T-helper 2 cell treated with Interferon-gamma antibody and Interleukin-4, amounts not matched to agents 5 μg/mL and 100 μg/mL, for 36 hours (primary cell): Measurements from ENCODE around the gene FRG1.
"Not testable (repeated sequence)": the region's sequence is repeated elsewhere in the genome, so short reads cannot be mapped to it uniquely, and the experiment has no call there.

Source experiments
- DNase-seq: peaks from one replicate; pipeline ENCODE4 v3.0.0; 2021; ENCODE audit warnings: low spot score
- H3K27ac Mint-ChIP-seq: one replicate; pipeline ENCODE4 v1.8.0; 2021; ENCODE audit warnings: mild to moderate bottlenecking, mixed read lengths
- H3K27me3 Mint-ChIP-seq: one replicate; pipeline ENCODE4 v1.8.0; 2021; ENCODE audit warnings: low read depth, mixed read lengths
- H3K36me3 Mint-ChIP-seq: one replicate; pipeline ENCODE4 v1.8.0; 2021; ENCODE audit warnings: low read depth, mixed read lengths
- H3K4me1 Mint-ChIP-seq: one replicate; pipeline ENCODE4 v1.8.0; 2021; ENCODE audit warnings: low read depth, mixed read lengths
- H3K4me3 Mint-ChIP-seq: one replicate; pipeline ENCODE4 v1.8.0; 2022; ENCODE audit warnings: mild to moderate bottlenecking, moderate library complexity, mixed read lengths
- H3K9me3 Mint-ChIP-seq: one replicate; pipeline ENCODE4 v1.8.0; 2021; ENCODE audit warnings: mixed read lengths

FRG1 gene

DNA sequence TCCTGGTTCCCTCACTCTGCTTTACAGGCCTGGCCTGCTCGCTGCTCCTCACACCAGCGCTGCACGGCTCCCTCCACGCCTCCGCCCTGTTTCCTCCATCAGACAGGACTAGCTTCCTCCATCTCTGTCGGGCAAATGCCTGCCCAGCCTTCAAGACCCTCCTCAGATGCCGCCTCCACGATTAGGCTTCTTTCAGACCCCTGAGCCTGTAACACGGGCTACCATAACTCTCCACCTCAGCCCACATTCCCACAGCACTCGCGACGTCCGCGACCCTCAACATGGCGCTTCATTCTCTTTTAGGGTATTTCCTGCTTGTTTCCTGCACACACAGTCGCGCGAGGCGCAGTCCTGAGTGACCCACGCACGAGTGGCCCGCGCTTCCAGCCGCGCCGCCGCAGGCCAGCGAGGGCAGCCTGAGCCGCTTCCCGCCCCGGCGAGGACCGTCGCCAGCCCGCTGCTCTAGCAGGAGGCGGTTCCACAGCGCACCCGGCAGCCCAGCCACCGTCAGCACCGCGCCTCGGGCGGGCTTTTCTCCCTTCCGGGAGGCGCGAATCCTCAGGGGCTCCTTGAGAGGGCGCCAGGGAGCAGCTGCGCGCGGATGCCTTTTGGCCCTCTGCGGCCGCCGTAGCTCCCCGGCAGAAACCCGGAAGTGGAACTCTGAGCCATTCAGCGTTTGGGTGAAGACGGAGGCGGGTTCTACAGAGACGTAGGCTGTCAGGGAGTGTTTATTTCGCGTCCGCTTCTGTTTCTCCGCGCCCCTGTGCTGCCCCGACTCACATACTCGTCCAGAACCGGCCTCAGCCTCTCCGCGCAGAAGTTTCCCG is at the start of gene FRG1:
FRG1 (plus strand) TSS at position 695 of the 827 bp plus-strand sequence. CDS start 138 bp downstream, outside the sequence.
- peak; percentile 97 for DNase-seq
- Mint-ChIP-seq H3K27ac (peak within 1 kb of the TSS; percentile 95), H3K4me3 (peak within 1 kb of the TSS; percentile 92), H3K36me3 (peaks cover 34% of the 10 kb centered on the region), H3K4me1 (peaks cover 42% of the 10 kb centered on the region), H3K27me3 (no peaks in the 10 kb centered on the region), H3K9me3 (peaks cover 26% of the 10 kb centered on the region)

DNA sequence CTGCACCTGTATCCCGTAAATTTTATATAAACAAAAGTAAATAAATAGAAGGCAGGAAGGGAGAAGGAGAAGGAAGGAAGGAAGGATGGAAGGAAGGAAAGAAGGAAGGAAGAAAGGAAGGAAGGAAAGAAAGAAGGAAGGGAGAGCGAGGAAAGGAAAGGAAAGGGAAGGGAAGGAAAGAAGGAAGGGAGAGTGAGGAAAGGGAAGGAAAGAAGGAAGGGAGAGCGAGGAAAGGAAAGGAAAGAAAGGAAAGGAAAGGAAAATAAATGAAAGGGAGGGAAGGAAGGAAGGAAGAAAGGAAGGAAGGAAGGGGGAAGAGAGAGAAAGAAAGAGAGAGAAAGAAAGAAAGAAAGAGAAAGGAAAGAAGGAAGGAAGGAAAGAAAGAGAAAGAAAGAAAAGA is 43.0 kb upstream of the FRG1 start:
- Mint-ChIP-seq H3K4me3 (no peak overlapping the region), H3K36me3 (no peaks in the 10 kb centered on the region), H3K27me3 (no peaks in the 10 kb centered on the region), H3K27ac (no peak overlapping the region), H3K9me3 (peaks cover 3% of the 10 kb centered on the region), H3K4me1 (peaks cover 6% of the 10 kb centered on the region)
- DNase-seq, result no peak

DNA sequence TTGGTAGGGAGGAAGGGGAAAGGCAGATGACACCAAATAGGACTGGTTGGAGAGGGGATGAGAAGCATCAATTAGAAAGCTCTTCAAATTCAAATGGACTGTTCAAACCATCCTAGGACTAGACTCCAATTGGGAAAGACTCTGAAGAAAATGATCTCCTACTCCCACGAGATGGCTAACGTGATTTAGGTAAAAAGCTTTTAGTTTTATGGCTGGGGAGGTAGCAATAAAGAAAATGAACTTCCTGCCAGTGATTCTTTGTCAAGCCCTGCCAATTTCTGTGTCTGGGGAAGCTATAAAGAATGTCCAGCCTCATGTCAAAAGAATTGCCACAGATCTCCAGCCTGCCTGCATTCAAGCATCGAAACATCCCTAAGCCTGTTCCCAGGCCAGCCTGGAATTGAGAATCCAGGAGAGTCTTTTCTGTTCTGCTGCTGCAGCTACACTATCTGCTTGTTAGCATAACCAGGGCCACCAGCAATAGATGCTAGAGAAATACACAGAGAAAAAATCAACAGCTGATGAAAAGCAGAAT is 41.1 kb upstream of the FRG1 start:
- not testable (repeated sequence) for H3K9me3 Mint-ChIP-seq, DNase-seq, H3K27ac Mint-ChIP-seq, H3K36me3 Mint-ChIP-seq, H3K4me1 Mint-ChIP-seq, H3K4me3 Mint-ChIP-seq, H3K27me3 Mint-ChIP-seq

DNA sequence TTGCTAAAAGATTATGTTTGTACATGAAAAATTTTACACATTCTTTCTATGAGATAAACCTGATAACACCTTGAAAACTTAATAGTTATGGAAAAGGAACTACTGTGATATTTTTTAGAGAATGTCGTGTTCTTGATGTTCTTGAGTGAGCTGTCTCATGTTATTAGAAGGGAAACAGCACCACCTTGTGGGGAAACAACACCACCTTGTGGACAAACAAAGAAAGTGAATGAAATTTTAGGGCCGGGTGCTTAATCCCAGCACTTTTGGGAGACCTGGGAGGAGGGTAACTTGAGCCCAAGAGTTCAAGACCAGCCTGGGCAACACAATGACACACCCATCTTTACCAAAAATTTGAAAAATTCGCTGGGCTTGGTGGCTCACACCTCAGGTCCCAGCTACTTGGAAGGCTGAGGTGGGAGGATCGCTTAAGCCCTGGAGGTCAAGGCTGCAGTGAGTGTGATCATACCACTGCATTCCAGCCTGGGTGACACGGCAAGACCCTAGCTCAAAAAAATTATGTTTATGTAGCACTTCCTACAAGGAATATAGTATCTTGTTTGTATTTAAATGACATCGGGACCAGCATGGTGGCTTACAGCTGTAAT is 36.1 kb upstream of the FRG1 start:
- peak; percentile 16 for DNase-seq
- H3K4me1 Mint-ChIP-seq, H3K9me3 Mint-ChIP-seq, H3K27me3 Mint-ChIP-seq, H3K4me3 Mint-ChIP-seq, H3K36me3 Mint-ChIP-seq, H3K27ac Mint-ChIP-seq: not testable (repeated sequence)

DNA sequence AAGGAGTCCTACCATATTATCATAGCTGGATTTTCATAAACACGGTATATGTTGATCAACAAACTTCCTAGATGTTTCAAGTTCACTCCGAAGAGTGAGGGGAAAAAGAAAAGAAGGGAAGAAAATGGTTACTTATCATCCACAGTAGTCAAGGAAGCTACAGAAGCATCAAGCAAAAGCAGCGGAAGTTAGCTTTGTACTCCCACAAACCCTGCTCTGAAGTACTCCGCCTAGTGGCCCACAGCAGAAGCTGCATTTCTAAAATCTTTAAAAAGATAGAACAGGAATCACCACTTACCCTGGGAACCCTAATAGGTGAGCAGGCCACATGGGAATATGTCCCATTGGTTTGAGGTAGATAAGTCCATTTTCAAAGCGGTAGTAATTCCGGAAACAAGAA is 28.5 kb upstream of the FRG1 start:
- no peak overlapping the region for H3K4me3 Mint-ChIP-seq
- no peak overlapping the region for H3K27ac Mint-ChIP-seq
- DNase-seq, result no peak
- H3K4me1 Mint-ChIP-seq, result no peaks in the 10 kb centered on the region
- H3K9me3 Mint-ChIP-seq, result no peaks in the 10 kb centered on the region
- peaks cover 4% of the 10 kb centered on the region for H3K27me3 Mint-ChIP-seq
- no peaks in the 10 kb centered on the region for H3K36me3 Mint-ChIP-seq

DNA sequence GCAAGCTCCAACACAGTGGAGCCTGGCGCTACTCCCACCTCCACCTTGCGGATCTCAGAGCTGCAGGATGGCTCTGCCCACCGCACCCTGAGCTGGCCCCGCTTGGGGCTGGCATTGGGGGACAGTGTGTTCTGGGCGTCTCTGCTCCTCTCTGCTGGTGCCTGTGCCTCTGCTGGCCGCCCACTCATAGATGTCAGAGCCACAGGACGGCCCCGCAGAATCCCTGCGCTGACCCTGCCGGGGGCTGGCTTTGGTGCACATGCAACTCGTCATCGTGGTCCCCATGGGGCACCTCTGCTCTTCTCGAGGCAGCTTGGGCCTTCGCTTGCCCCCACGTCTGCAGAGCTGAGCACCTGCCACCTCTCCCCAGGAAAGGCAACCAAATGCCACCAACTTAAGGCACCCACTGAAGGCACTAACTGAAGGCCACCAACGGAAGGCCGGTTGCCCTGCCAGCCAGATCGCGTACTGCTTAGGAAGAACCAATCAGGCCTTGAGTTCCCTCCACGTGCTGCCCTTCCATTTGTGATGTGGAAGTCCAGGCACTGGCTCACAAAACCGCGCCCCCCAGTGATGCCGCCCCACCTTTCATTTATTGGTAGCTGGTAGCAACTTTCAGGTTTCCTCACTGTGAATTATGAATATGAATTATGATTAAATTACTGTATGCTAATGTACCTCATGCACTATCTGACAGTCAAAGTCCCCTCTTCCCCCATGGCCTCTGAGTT is 23.3 kb upstream of the FRG1 start:
- peaks cover 4% of the 10 kb centered on the region for H3K36me3 Mint-ChIP-seq
- H3K4me3 Mint-ChIP-seq, result no peak overlapping the region
- no peaks in the 10 kb centered on the region for H3K27me3 Mint-ChIP-seq
- no peaks in the 10 kb centered on the region for H3K4me1 Mint-ChIP-seq
- H3K27ac Mint-ChIP-seq, result no peak overlapping the region
- DNase-seq, result no peak
- peaks cover 27% of the 10 kb centered on the region for H3K9me3 Mint-ChIP-seq

DNA sequence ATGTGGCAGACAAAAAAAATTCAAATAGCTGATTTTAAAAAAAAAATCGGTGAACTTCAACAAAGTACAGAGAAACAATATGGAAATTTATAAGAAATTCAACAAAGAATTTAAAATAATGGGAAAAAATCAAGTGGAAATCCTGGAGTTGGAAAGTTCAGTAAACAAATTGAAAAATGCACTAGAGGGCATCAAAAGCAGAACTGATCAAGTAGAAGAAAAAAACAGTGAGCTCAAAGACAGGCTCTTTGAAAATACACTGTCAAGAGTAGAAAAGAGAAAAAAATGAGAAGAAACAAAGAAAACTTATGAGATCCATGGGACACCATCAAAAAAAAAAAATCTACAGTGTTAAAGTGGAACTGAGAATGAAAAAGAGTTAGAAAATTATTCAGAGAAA is 19.6 kb upstream of the FRG1 start:
- Mint-ChIP-seq H3K27ac (no peak overlapping the region), H3K9me3 (peaks cover 38% of the 10 kb centered on the region), H3K36me3 (peaks cover 4% of the 10 kb centered on the region), H3K4me1 (no peaks in the 10 kb centered on the region), H3K4me3 (no peak overlapping the region), H3K27me3 (no peaks in the 10 kb centered on the region)
- no peak for DNase-seq

DNA sequence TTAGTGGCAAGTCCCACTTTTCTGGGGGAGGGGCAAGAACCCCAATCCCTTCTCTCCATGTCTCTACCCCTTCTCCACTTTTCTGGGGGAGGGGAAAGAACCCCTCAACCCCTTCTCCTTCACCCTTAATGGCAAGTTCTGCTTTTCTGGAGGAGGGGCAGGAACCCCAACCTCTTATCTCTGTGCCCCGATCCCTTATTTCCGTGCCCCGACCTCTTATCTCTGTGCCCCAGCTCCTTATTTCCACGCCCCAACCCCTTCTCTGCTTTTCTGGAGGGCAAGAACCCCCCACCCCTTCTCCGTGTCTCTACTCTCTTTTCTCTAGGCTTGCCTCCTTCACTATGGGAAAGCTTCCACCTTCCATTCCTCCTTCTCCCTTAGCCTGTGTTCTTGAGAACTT is 13.9 kb upstream of the FRG1 start:
- not testable (repeated sequence) for H3K4me1 Mint-ChIP-seq, H3K27ac Mint-ChIP-seq, H3K36me3 Mint-ChIP-seq, DNase-seq, H3K4me3 Mint-ChIP-seq, H3K27me3 Mint-ChIP-seq
- peaks cover 22% of the 10 kb centered on the region for H3K9me3 Mint-ChIP-seq

DNA sequence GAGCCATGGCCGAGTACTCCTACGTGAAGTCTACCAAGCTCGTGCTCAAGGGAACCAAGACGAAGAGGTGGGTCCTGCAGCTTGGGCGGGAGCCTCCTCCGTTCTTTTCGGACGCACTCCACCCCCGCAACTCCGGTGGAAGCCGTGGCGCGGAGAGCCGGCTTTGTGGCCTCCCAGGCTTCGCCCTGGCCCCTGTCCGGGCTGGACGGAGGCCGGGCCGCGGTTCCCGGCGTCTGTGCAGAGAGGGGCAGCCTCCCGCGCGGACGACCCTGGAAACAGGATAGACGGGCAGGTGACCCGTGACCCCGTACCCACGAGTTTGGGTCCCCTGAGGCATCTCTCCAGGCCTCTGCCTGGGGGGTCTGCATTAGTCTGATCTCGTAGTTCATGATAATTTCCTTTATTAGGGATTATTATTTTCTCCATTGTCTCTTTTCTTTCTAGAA is 356 bp downstream of the FRG1 start:
- Mint-ChIP-seq H3K4me1 (peaks cover 48% of the 10 kb centered on the region), H3K27ac (peak overlapping the region; percentile 95), H3K4me3 (peak overlapping the region; percentile 92), H3K36me3 (peaks cover 37% of the 10 kb centered on the region), H3K27me3 (no peaks in the 10 kb centered on the region), H3K9me3 (peaks cover 26% of the 10 kb centered on the region)
- DNase-seq, result no peak

DNA sequence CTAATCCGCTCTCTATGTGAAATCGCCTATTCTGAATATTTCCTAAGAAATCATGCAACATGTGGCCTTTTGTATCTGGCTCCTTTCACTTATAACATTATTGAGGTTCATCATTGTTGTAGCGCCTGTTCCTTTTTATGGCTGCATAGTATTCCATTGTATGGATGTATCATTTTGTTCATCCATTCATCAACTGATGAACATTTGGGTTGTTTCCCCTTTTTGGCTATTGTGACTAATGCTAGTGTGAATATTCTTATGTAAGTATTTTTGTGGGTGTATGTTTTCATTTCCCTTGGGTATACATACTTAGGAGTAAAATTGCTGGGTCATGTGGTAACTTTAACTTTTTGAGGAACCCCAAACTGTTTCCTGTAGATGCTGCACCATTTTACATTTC is 1.7 kb downstream of the FRG1 start:
- Mint-ChIP-seq H3K4me3 (peak overlapping the region; percentile 73), H3K36me3 (peaks cover 38% of the 10 kb centered on the region), H3K27ac (peak overlapping the region; percentile 63), H3K4me1 (peaks cover 55% of the 10 kb centered on the region), H3K9me3 (peaks cover 18% of the 10 kb centered on the region)
- H3K27me3 Mint-ChIP-seq, DNase-seq: not testable (repeated sequence)

DNA sequence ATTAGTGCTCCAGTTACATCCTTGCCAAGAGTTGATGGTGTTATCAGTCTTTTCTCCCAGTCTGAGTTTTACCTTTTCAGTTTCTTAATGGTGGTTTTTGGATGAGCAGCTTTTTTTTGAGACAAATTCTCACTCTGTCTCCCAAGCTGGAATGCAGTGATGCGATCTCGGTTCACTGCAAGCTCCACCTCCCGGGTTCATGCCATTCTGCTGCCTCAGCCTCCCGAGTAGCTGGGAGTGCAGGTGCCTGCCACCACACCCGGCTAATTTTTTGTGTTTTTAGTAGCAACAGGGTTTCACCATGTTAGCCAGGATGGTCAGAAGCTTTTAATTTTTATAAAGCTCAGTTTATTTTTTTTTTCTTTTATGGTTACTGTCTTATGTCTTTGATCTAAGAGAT is 3.4 kb downstream of the FRG1 start:
- Mint-ChIP-seq H3K36me3 (peaks cover 35% of the 10 kb centered on the region), H3K4me1 (peaks cover 50% of the 10 kb centered on the region), H3K9me3 (peaks cover 14% of the 10 kb centered on the region)
- not testable (repeated sequence) for H3K27ac Mint-ChIP-seq, H3K27me3 Mint-ChIP-seq, DNase-seq, H3K4me3 Mint-ChIP-seq

DNA sequence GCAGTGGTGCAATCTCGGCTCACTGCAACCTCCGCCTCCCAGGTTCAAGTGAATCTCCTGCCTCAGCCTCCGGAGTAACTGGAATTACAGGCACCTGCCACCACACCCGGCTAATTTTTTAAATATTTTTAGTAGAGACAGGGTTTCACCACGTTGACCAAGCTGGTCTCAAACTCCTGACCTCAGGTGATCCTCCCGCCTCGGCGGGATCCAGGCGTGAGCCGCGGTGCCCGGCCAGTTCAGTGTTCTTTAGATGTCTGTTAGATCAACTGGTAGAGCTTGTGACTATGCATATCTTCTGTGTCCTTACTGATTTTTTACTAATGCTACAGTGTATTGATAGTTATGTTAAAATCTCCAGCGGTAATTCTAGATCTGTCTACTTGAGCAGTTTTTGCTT is 6.2 kb downstream of the FRG1 start:
- not testable (repeated sequence) for H3K4me3 Mint-ChIP-seq, H3K27ac Mint-ChIP-seq, DNase-seq, H3K27me3 Mint-ChIP-seq, H3K9me3 Mint-ChIP-seq
- peaks cover 38% of the 10 kb centered on the region for H3K4me1 Mint-ChIP-seq
- H3K36me3 Mint-ChIP-seq, result peaks cover 26% of the 10 kb centered on the region

DNA sequence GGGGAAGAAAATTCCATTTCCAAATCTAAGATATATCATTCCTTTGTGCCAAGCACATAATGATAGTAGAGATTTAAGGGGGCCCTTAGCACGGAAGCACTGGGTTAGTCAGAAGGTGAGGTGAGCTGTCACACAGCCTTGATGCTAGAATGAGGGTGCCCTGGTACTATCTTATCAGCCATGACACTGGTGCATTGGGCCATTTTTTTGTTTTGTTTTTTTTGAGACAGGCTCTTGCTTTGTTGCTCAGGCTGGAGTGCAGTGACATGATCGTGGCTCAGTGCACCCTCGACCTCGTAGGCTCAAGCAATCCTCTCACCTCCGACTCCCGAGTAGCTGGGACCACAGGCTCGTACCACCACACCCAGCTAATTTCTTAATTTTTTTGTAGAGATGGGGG is 7.8 kb downstream of the FRG1 start:
- not testable (repeated sequence) for H3K4me3 Mint-ChIP-seq, H3K27me3 Mint-ChIP-seq, H3K9me3 Mint-ChIP-seq, H3K27ac Mint-ChIP-seq, DNase-seq
- H3K36me3 Mint-ChIP-seq, result peaks cover 27% of the 10 kb centered on the region
- peaks cover 26% of the 10 kb centered on the region for H3K4me1 Mint-ChIP-seq

DNA sequence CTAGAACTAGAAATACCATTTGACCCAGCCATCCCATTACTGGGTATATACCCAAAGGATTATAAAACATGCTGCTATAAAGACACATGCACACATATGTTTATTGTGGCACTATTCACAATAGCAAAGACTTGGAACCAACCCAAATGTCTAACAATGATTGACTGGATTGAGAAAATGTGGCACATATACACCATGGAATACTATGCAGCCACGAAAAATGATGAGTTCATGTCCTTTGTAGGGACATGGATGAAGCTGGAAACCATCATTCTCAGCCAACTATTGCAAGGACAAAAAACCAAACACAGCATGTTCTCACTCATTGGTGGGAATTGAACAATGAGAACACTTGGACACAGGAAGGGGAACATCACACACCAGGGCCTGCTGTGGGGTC is 28.6 kb downstream of the FRG1 start:
- H3K27me3 Mint-ChIP-seq, H3K4me3 Mint-ChIP-seq, H3K27ac Mint-ChIP-seq, H3K4me1 Mint-ChIP-seq, DNase-seq: not testable (repeated sequence)
- peaks cover 16% of the 10 kb centered on the region for H3K9me3 Mint-ChIP-seq
- peaks cover 12% of the 10 kb centered on the region for H3K36me3 Mint-ChIP-seq
